Fibroblast of skin of back (primary cell): Measurements from ENCODE around the gene AUTS2.
"Not testable (repeated sequence)": the region's sequence is repeated elsewhere in the genome, so short reads cannot be mapped to it uniquely, and the experiment has no call there.

ENCODE experiments used
- DNase-seq: peaks from one replicate; pipeline ENCODE4 v3.0.0-alpha.2; 2013

The AUTS2 gene

GRCh38 chr7:70704831-70705346, 1106.6 kb downstream of the AUTS2 start:
- DNase-seq: no peak

- DNase-seq: no peak
Measured at GRCh38 chr7:70706204-70706603, 1107.9 kb downstream of the AUTS2 start.

- no peak for DNase-seq
Measured at GRCh38 chr7:70706698-70707097, 1108.4 kb downstream of the AUTS2 start.

DNA sequence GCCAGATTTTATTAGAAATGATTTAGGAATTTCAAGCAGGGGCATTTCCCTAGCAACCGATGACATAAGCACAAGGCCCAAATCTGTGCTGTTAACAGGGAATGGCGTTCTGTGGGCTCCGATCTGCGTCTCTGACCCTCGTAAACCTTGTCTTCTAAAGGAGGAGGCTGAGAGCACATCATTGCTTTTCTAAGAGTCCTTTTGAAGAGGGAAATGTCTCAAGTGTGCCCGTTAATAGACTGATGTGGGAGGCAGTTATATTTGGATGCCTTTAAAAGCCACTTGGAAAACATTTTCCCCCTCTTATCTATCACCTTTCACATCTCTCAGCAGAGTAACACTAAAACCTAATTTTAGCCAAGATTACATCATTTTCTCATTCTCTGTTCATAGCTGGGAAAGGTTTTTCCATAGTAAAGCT, 1109.6 kb downstream of the AUTS2 start:
- no peak for DNase-seq

DNA sequence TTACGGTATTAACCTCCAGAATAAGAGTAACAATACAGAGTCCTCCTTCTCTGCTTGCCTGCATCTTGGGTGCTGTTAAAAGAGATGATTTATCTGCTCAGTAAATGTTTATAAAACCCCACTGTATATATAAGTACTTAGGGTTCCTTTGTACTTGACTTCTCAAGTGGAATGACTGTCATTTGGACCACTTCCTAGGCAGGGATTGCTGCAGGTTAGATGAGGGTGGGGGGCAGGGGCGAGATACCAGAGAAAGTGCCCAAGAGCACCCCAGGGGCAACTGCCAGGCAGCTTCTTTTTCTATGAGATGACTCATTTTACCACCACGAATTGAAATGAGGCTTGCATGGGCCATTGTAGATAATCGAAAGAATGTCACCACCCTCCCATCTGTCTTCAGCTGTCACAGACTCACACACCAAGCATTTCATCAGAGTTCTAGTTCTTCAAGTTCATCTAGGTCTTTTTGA, 1111.8 kb downstream of the AUTS2 start:
- peak; percentile 89 for DNase-seq

DNA sequence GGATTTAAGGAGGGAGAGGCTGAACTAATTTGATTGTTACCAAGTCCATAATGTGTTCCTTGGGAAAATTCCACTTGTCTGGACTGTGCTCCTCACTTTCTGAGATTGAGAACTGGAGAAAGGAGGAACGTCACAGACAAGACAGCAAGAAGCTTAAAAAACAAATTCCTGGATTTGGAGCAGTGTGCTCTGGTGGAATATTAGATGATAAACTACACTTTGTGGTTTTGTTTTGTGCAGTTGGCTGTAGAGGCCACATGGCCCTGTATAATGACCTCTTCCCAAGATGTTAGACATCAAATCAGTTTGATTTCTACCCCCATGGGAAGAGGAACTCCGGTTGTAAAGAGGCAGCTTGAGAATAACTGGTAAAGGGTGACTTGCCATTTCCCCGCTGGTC, 1112.4 kb downstream of the AUTS2 start:
- no peak for DNase-seq

DNA sequence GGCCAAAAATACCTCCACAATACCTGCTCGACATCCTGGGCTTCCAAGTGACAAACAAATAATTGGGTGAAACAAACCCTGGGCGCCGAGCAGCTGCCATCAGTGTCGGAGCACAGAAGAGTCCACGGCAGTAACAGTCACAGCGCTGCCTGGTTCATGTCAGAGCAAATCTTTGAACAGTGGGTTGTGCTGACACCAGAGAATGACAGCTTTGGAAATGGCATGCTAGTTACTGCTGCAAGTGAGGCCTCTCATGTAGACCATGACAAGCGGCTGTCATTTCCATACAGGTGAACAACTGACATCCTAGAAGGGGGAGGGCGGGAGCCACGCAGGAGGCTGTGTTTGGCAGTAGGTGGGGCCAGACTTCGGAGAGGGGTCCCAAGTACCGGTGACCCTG, 1113.2 kb downstream of the AUTS2 start:
- DNase-seq: no peak

- no peak for DNase-seq
Measured at GRCh38 chr7:70712942-70713341, 1114.7 kb downstream of the AUTS2 start.

DNA sequence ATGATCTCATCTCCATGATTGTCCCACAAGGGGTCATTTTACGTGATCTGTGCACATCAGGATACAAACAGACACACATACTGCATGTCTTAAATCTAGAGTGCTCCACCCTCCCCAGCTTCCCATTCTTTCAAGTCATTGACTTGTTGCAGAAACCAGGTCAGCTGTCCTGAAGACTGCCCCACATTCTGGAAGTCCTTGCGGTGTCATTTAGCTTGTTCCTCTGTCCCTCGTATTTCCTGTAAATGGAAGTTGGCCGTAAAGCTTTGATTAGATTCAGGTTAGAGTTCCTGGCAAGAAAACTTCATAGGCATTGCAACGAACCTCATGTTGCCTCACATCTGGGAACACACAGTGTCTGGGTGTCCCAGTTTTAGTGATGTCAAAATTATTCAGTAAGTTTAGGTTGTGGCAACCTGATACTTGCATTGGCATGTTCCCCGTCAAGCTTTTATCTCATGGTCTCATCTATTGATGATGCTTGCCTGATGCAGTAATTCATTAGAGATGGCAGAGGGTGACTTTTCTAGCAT, 1116.3 kb downstream of the AUTS2 start:
- DNase-seq: no peak

DNA sequence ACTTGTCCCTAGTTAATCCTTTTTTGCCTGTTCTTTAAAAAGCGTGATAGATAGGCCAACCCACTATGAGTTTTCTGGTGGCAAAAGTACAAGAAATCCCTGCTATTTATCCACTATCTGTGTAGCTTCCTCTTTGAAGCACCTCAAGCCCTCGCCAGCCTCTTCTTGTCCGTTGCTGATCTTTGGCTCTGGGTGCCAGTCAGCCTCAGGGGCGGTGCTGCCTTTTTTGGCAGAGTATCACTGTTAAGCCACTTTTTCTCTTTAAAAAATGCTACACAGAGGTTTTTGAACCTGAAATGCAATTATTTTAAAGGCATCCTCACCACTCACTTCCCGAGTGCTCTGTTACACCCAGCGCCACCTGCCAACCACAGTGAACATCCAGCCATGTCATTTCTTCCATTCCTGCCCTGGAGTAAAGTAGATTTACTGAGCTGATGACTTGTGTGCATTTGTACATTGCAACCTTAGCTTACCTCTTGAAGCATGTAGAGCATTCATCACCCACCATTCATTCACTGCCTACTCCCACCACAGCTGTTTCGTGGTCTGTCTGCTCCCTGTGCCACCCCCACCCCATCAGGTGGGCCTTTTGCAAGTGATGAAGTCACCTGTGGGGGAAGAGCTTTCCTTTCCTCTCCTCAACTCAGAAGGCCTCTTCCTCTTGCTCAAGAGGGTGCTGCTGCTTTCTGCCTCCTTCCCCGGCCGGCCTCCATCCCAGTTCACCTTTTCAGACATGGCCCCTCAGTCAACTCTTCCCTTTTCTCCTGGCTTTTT, 1119.5 kb downstream of the AUTS2 start:
- DNase-seq: no peak

- DNase-seq: no peak
Measured at GRCh38 chr7:70719125-70719524, 1120.8 kb downstream of the AUTS2 start.

GRCh38 chr7:70720191-70720873, 1122.1 kb downstream of the AUTS2 start:
- no peak for DNase-seq

GRCh38 chr7:70721500-70721899, 1123.2 kb downstream of the AUTS2 start:
- no peak for DNase-seq

DNA sequence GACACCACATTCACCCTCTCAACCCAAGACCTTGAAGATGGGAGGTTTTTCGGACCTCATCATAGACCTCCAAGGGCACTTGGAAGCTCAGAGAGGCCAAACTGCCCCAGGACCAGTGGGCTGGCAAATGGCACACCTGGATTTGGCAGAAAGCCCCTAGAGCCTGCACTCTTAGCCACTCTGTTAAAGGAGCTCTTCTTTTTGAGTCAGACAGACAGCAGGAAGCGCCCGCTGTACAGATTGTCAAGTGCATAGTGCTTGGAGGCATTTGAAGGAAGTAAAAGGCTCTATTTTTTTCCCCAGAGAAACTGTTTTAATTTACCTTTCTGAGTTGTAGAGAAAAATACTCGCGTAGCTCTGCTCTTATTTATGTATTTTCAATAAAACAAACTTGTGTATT, 1125.1 kb downstream of the AUTS2 start:
- no peak for DNase-seq

GRCh38 chr7:70725448-70725847, 1127.2 kb downstream of the AUTS2 start:
- no peak for DNase-seq

DNA sequence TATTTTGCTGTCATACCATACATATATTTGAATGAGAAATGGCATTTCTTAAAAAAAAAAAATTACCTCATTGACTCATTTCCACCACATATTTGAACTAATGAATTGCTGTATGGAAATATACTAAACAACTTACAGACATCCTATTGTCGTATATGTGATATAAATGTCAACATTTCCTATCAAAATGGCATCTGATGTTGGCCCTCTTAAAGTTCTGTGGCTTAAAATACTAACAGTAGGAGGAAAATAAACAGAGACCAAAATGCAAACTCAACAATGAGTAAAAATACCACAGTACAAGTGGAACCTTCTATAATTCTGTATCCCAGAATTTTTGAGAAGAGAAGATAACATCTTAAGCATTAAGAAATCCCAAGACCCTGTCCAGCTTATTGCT, 1128.0 kb downstream of the AUTS2 start:
- no peak for DNase-seq

DNA sequence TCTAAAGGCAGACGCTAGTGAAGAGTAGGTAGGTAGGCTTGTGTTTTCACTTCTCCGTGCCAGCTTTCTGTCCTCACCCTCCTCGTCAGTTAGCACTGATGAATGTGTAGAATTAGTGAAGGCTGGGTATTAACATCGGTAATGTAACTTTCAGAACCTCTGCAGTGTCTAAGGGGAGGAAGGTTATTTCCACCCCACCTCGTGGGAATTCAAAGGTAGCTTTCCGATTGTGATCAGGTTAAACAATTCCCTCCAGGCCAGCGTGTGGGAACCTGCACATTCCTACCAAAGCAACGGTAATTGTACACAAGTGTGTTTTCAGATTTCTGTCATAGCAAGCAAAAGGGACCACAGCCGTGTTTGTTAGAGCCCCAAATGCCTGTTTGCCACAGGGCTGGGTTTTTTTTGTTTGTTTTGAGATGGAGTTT, 1128.7 kb downstream of the AUTS2 start:
- DNase-seq: no peak

DNA sequence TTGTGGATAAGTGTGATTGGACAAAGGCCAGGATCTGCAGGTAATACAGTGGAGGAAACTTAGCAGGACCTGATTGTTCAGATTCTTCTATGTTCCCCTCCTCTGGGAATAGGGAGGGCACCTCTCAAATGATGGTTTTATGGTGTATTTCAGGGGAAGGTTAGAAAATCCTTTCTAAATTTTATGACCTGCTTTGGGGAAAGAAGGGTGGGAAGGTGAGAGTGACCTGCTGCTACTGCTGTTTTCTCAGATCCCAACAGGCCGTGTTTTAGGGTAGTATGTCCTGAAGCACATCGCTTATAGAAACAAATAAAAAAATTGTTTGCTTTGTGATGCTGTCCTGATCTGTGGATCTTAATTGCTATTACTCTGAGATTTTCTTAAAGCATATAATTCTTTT, 1129.6 kb downstream of the AUTS2 start:
- no peak for DNase-seq

DNA sequence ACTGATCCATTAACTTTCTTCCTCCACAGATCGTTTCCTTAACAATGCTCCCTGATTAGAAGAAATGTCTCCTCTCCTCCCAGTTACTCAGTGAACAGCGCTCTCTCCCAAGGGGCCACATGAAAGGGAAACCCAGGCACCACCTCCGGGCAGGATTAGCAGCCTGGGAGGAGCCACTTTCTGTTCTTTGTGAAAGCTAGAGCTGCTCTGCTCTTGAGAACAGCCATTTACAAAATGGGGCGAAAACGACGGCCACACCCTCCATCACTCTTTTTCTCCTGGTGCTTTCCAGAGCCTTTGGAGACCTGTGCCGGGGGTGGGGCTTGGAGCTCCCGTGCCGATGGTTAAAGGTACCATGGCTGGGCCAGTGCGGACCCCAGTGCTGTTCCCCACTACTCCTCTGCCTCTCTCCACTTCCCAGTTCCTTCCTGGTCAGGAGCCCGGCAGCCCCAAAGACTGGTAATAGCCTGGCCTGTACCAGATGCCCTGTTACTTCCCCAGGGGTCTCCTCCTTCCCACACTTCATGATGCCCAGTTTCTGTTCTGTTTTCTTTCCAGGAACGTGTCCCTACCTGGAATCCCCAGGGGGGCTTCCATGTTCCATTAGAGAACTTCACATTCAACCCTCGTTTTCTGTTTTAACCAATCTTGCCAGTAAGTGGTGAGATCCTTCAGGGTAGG, 1130.7 kb downstream of the AUTS2 start:
- DNase-seq: no peak

GRCh38 chr7:70729553-70730157, 1131.4 kb downstream of the AUTS2 start:
- not testable (repeated sequence) for DNase-seq

DNA sequence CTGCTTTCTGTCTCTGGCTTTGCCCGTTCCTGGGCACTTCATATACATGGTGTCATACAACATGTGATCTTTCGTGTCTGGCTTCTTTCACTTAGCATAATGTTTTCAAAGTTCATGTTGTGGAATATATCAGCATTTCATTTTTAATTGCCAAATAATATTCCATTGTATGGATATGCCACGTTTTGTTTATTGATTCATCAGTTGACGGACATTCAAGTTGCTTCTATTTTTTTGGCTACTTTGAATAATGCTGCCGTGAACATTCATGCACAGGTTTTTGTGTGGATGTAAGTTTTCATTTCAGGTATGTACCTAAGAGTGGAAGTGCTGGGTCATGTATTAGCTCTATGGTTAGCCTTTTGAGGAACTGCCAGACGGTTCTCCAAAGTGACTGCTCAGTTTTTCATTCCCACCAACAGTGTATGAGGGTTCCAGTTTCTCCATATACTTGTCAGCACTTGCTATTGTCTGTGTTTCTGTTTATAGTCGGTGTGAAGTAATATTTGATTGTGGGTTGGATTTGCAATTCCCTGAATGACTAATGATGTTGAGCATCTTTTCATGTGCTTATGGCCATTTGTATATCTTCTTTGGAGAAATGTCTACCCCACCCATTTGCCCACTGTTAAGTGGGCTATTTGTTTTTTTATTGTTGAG, 1132.3 kb downstream of the AUTS2 start:
- no peak for DNase-seq

GRCh38 chr7:70733090-70733489, 1134.8 kb downstream of the AUTS2 start:
- DNase-seq: no peak
